ENCODE data around the gene OTUD4. TPM values are rescaled to one million over a fixed set of nuclear protein-coding genes. Genes with fewer than 3 reads are reported as not detected.

OTUD4 gene
- total and polyA plus RNA-seq, 4 donors, result 23.1 to 40.3 (median 26.0) TPM

- Histone ChIP-seq H3K4me1 (ENCODE audit: control insufficient read depth, insufficient read depth, low read length) (peaks cover 7% of the 10 kb centered on the region), H3K27me3 (ENCODE audit: control insufficient read depth, insufficient read depth, low read length) (no peaks in the 10 kb centered on the region), H3K36me3 (ENCODE audit: control insufficient read depth, insufficient read depth, low read length) (no peaks in the 10 kb centered on the region)
Observed at GRCh38 chr4:145101091-145101490, 79.3 kb downstream of the OTUD4 start.

GRCh38 chr4:145099653-145100052, 80.7 kb downstream of the OTUD4 start:
- H3K4me3 ChIP-seq (ENCODE audit: low read depth, low read length), result peak overlapping the region; percentile 58
- no peak overlapping the region for H3K27ac ChIP-seq (ENCODE audit: low read depth, low read length)
- H3K36me3 ChIP-seq (ENCODE audit: control insufficient read depth, insufficient read depth, low read length), result peaks cover 4% of the 10 kb centered on the region
- H3K9me3 ChIP-seq (ENCODE audit: control insufficient read depth, insufficient read depth, low read length), result no peaks in the 10 kb centered on the region
- WGBS (ENCODE audit: insufficient coverage), result no CpG with 5 or more reads among the region's 5 CpGs
- H3K4me1 ChIP-seq (ENCODE audit: control insufficient read depth, insufficient read depth, low read length), result peaks cover 7% of the 10 kb centered on the region
- no peaks in the 10 kb centered on the region for H3K27me3 ChIP-seq (ENCODE audit: control insufficient read depth, insufficient read depth, low read length)
- DNase-seq (ENCODE audit: low read depth in 4 of 6, low spot score in 6 of 6), result peak in 1 of 6 donors; percentile 1

More at GRCh38 chr4:145101091-145101490, 79.3 kb downstream of the OTUD4 start:
- H3K9me3 ChIP-seq (ENCODE audit: control insufficient read depth, insufficient read depth, low read length), result no peaks in the 10 kb centered on the region
- no peak overlapping the region for H3K27ac ChIP-seq (ENCODE audit: low read depth, low read length)
- no peak overlapping the region for H3K4me3 ChIP-seq (ENCODE audit: low read depth, low read length)
- DNase-seq (ENCODE audit: low read depth in 4 of 6, low spot score in 6 of 6), result no peak
- WGBS (ENCODE audit: insufficient coverage), result 89% methylated on average over 1 of the region's 1 CpG

GRCh38 chr4:145098675-145099037, 81.7 kb downstream of the OTUD4 start:
- 0% methylated on average over 6 of the region's 9 CpGs for WGBS (ENCODE audit: insufficient coverage)
- Histone ChIP-seq H3K9me3 (ENCODE audit: control insufficient read depth, insufficient read depth, low read length) (no peaks in the 10 kb centered on the region), H3K4me1 (ENCODE audit: control insufficient read depth, insufficient read depth, low read length) (peaks cover 7% of the 10 kb centered on the region), H3K27me3 (ENCODE audit: control insufficient read depth, insufficient read depth, low read length) (no peaks in the 10 kb centered on the region), H3K36me3 (ENCODE audit: control insufficient read depth, insufficient read depth, low read length) (peaks cover 4% of the 10 kb centered on the region), H3K27ac (ENCODE audit: low read depth, low read length) (peak overlapping the region; percentile 83), H3K4me3 (ENCODE audit: low read depth, low read length) (peak overlapping the region; percentile 58)
- peak in 5 of 6 donors; percentile 5 to 65 (median 25) for DNase-seq (ENCODE audit: low read depth in 4 of 6, low spot score in 6 of 6)

GRCh38 chr4:145097821-145098674, 82.3 kb downstream of the OTUD4 start, which contains the start of the genes ABCE1 and ANAPC10:
TSS of gene ABCE1 (plus strand) at chr4:145098311. CDS start at chr4:145104413, 6,102 bp downstream.
TSS of gene ANAPC10 (minus strand) at chr4:145098196. CDS start at chr4:145096099, 2,097 bp downstream.
- Histone ChIP-seq H3K9me3 (ENCODE audit: control insufficient read depth, insufficient read depth, low read length) (no peaks in the 10 kb centered on the region), H3K36me3 (ENCODE audit: control insufficient read depth, insufficient read depth, low read length) (peaks cover 4% of the 10 kb centered on the region), H3K27ac (ENCODE audit: low read depth, low read length) (peak within 1 kb of the TSS; percentile 83), H3K4me1 (ENCODE audit: control insufficient read depth, insufficient read depth, low read length) (peaks cover 7% of the 10 kb centered on the region), H3K27me3 (ENCODE audit: control insufficient read depth, insufficient read depth, low read length) (no peaks in the 10 kb centered on the region), H3K4me3 (ENCODE audit: low read depth, low read length) (peak within 1 kb of the TSS; percentile 58)
- 0% methylated on average over 67 of the region's 67 CpGs for WGBS (ENCODE audit: insufficient coverage)
- DNase-seq (ENCODE audit: low read depth in 4 of 6, low spot score in 6 of 6), result peak; percentile 96 to 99 (median 97)

GRCh38 chr4:145097331-145097820, 83.0 kb downstream of the OTUD4 start:
- no peaks in the 10 kb centered on the region for H3K9me3 ChIP-seq (ENCODE audit: control insufficient read depth, insufficient read depth, low read length)
- H3K27me3 ChIP-seq (ENCODE audit: control insufficient read depth, insufficient read depth, low read length), result no peaks in the 10 kb centered on the region
- H3K27ac ChIP-seq (ENCODE audit: low read depth, low read length), result peak overlapping the region; percentile 83
- peaks cover 7% of the 10 kb centered on the region for H3K4me1 ChIP-seq (ENCODE audit: control insufficient read depth, insufficient read depth, low read length)
- WGBS (ENCODE audit: insufficient coverage), result 0% methylated on average over 1 of the region's 10 CpGs
- H3K36me3 ChIP-seq (ENCODE audit: control insufficient read depth, insufficient read depth, low read length), result peaks cover 9% of the 10 kb centered on the region
- H3K4me3 ChIP-seq (ENCODE audit: low read depth, low read length), result peak overlapping the region; percentile 58
- DNase-seq (ENCODE audit: low read depth in 4 of 6, low spot score in 6 of 6), result no peak

GRCh38 chr4:145093638-145094037, 86.8 kb downstream of the OTUD4 start:
- Histone ChIP-seq H3K27me3 (ENCODE audit: control insufficient read depth, insufficient read depth, low read length) (no peaks in the 10 kb centered on the region), H3K36me3 (ENCODE audit: control insufficient read depth, insufficient read depth, low read length) (peaks cover 12% of the 10 kb centered on the region), H3K9me3 (ENCODE audit: control insufficient read depth, insufficient read depth, low read length) (no peaks in the 10 kb centered on the region), H3K4me3 (ENCODE audit: low read depth, low read length) (no peak overlapping the region), H3K4me1 (ENCODE audit: control insufficient read depth, insufficient read depth, low read length) (peaks cover 7% of the 10 kb centered on the region), H3K27ac (ENCODE audit: low read depth, low read length) (no peak overlapping the region)
- no peak for DNase-seq (ENCODE audit: low read depth in 4 of 6, low spot score in 6 of 6)
- no CpG with 5 or more reads among the region's 2 CpGs for WGBS (ENCODE audit: insufficient coverage)

- no peak overlapping the region for H3K27ac ChIP-seq (ENCODE audit: low read depth, low read length)
- H3K27me3 ChIP-seq (ENCODE audit: control insufficient read depth, insufficient read depth, low read length), result no peaks in the 10 kb centered on the region
- peaks cover 16% of the 10 kb centered on the region for H3K36me3 ChIP-seq (ENCODE audit: control insufficient read depth, insufficient read depth, low read length)
- no CpG with 5 or more reads among the region's 1 CpG for WGBS (ENCODE audit: insufficient coverage)
- H3K9me3 ChIP-seq (ENCODE audit: control insufficient read depth, insufficient read depth, low read length), result no peaks in the 10 kb centered on the region
- H3K4me3 ChIP-seq (ENCODE audit: low read depth, low read length), result no peak overlapping the region
- no peak for DNase-seq (ENCODE audit: low read depth in 4 of 6, low spot score in 6 of 6)
- no peaks in the 10 kb centered on the region for H3K4me1 ChIP-seq (ENCODE audit: control insufficient read depth, insufficient read depth, low read length)
Observed at GRCh38 chr4:145090380-145090779, 90.0 kb downstream of the OTUD4 start.

- Histone ChIP-seq H3K4me1 (ENCODE audit: control insufficient read depth, insufficient read depth, low read length) (no peaks in the 10 kb centered on the region), H3K9me3 (ENCODE audit: control insufficient read depth, insufficient read depth, low read length) (no peaks in the 10 kb centered on the region), H3K27ac (ENCODE audit: low read depth, low read length) (no peak overlapping the region), H3K4me3 (ENCODE audit: low read depth, low read length) (no peak overlapping the region), H3K36me3 (ENCODE audit: control insufficient read depth, insufficient read depth, low read length) (peaks cover 8% of the 10 kb centered on the region), H3K27me3 (ENCODE audit: control insufficient read depth, insufficient read depth, low read length) (no peaks in the 10 kb centered on the region)
- WGBS (ENCODE audit: insufficient coverage), result no CpG with 5 or more reads among the region's 1 CpG
- no peak for DNase-seq (ENCODE audit: low read depth in 4 of 6, low spot score in 6 of 6)
Observed at GRCh38 chr4:145083891-145084605, 96.3 kb downstream of the OTUD4 start.

Data from spinal cord (tissue), 10 donors.